Endothelial cell of umbilical vein (primary cell): ENCODE data around the gene PDE7B.

Experiments
- POLR2A ChIP-seq: IDR thresholded peaks from 2 replicates; pipeline ENCODE4 v1.6.1; 2012; ENCODE audit warnings: low read depth, mild to moderate bottlenecking, control low read depth, low read length
- POLR2AphosphoS5 ChIP-seq: IDR thresholded peaks from 2 replicates; pipeline ENCODE4 v1.6.1; 2012; ENCODE audit warnings: low read depth, mild to moderate bottlenecking, control low read depth, low read length, moderate library complexity; ENCODE audit not compliant: insufficient read depth
- TF ChIP-seq, protein P1 (sequence below), 2 donors: IDR thresholded peaks; 1 replicate in 1 of 2; 2 replicates in 1 of 2; pipeline ENCODE4 v1.5.1; 2011; ENCODE audit warnings: low read length in 2 of 2, mild to moderate bottlenecking in 2 of 2, moderate library complexity in 2 of 2, control low read depth in 1 of 2, inconsistent platforms in 1 of 2, low read depth in 1 of 2; ENCODE audit not compliant: insufficient read depth in 1 of 2; ENCODE audit errors: extremely low read depth in 1 of 2

DNA sequence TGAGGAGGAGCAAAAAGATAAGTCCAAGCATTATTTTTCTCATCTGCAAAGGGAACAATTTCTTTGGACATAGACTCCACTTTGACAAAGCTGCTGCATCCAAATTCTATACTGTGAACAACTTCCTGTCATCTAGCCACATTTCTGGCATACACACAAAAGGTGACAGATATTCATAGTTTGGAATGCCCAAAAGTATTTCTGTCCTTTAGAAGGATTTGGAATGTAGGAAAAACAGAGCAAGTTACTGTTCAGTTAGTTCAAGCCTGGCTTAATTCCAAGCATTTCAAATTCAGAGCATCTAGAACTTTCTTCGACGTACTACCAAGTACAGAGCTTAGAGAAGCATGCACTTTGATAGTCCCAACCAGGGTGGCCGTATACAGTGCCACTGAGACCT is 134.0 kb downstream of the PDE7B start:
- TF ChIP-seq POLR2A = no peak
- no peak for TF ChIP-seq POLR2AphosphoS5
- TF ChIP-seq, protein P1, sequence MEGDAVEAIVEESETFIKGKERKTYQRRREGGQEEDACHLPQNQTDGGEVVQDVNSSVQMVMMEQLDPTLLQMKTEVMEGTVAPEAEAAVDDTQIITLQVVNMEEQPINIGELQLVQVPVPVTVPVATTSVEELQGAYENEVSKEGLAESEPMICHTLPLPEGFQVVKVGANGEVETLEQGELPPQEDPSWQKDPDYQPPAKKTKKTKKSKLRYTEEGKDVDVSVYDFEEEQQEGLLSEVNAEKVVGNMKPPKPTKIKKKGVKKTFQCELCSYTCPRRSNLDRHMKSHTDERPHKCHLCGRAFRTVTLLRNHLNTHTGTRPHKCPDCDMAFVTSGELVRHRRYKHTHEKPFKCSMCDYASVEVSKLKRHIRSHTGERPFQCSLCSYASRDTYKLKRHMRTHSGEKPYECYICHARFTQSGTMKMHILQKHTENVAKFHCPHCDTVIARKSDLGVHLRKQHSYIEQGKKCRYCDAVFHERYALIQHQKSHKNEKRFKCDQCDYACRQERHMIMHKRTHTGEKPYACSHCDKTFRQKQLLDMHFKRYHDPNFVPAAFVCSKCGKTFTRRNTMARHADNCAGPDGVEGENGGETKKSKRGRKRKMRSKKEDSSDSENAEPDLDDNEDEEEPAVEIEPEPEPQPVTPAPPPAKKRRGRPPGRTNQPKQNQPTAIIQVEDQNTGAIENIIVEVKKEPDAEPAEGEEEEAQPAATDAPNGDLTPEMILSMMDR (IDR thresholded peaks at IDR 0.05; ENCODE audit: extremely low read depth in 1 of 2, insufficient read depth in 1 of 2, low read depth in 1 of 2, low read length in 2 of 2) = no peak
